Fibroblast of mammary gland (primary cell): ENCODE results near the gene ALG14.
"Not testable (repeated sequence)": the region's sequence is repeated elsewhere in the genome, so short reads cannot be mapped to it uniquely, and the experiment has no call there.

Experiments
- DNase-seq: peaks from one replicate; pipeline ENCODE4 v3.0.0-alpha.2; 2010; ENCODE audit warnings: low read depth
- H3K4me3 ChIP-seq: 2 replicates; pipeline ENCODE4 v1.5.1; 2011; ENCODE audit warnings: low read depth, mild to moderate bottlenecking, low read length, moderate library complexity; ENCODE audit not compliant: control insufficient read depth
- TF ChIP-seq, protein P1 (sequence below): conservative IDR thresholded peaks from 2 replicates; pipeline ENCODE4 v1.5.1; 2011; ENCODE audit warnings: low read depth, low read length, inconsistent platforms; ENCODE audit not compliant: control insufficient read depth, insufficient read depth

The ALG14 gene

DNA sequence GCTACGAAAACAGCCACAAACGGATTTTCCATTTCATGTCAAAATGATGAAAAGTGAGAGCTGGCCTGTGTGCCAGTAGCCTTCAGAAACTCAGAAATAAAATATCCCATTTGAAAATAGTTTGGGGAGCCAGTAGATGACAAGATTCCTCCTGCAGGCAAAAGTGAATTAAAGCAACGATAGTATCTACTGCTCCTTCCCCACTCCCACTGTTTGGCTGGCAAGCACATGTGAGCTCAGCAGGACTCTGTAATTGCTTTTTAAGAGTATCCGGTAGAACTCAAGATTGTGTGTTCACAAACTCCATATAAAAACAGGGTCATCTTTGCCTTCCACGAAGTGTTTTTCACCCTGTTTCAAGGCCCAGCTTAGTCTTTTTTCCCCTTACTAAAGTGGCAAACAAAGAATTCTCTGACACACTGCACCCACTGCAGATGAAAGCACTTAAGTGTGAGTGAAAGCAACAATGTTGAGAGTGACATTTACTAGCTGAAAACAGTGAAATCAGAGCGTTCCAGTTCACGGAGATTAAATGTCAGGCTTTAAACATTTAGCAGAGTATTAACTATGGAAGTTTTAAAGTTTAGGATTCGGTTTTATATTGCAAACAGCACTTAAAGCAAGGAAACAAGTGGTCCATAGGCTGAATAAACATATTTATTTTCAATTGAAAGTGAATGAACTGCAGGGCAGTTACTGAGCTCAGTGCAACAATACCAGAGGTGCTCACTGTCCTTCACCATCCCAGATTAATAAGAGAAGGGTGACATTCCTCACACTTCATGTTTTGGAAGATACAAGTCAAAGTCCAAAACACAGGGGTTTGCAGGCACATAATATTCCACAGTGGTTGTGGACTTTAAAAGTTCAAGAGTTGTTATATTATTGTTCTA, 70.0 kb downstream of the ALG14 start:
- TF ChIP-seq, protein P1, sequence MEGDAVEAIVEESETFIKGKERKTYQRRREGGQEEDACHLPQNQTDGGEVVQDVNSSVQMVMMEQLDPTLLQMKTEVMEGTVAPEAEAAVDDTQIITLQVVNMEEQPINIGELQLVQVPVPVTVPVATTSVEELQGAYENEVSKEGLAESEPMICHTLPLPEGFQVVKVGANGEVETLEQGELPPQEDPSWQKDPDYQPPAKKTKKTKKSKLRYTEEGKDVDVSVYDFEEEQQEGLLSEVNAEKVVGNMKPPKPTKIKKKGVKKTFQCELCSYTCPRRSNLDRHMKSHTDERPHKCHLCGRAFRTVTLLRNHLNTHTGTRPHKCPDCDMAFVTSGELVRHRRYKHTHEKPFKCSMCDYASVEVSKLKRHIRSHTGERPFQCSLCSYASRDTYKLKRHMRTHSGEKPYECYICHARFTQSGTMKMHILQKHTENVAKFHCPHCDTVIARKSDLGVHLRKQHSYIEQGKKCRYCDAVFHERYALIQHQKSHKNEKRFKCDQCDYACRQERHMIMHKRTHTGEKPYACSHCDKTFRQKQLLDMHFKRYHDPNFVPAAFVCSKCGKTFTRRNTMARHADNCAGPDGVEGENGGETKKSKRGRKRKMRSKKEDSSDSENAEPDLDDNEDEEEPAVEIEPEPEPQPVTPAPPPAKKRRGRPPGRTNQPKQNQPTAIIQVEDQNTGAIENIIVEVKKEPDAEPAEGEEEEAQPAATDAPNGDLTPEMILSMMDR = no peak
- DNase-seq = peak; percentile 46
- no peak overlapping the region for H3K4me3 ChIP-seq

DNA sequence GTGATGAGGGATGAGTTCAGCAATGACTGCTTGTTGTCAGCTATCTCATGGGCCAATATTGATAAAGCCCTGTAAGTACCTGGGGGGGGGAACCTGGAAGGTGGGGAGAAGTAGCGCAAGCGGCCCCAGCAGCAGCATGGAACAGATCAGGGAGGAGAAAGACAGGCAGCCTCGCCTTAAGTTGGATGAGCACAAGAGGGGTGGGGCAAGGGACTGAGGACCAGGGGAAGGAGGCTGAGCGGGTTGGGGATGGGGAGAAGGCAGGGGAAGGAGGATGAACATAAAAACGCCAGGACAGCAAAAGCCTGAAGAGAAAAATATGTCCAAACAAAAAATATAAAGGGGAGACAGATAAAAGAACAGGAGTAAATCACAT, 70.6 kb downstream of the ALG14 start:
- H3K4me3 ChIP-seq = no peak overlapping the region
- TF ChIP-seq, protein P1 = no peak
- DNase-seq = no peak

DNA sequence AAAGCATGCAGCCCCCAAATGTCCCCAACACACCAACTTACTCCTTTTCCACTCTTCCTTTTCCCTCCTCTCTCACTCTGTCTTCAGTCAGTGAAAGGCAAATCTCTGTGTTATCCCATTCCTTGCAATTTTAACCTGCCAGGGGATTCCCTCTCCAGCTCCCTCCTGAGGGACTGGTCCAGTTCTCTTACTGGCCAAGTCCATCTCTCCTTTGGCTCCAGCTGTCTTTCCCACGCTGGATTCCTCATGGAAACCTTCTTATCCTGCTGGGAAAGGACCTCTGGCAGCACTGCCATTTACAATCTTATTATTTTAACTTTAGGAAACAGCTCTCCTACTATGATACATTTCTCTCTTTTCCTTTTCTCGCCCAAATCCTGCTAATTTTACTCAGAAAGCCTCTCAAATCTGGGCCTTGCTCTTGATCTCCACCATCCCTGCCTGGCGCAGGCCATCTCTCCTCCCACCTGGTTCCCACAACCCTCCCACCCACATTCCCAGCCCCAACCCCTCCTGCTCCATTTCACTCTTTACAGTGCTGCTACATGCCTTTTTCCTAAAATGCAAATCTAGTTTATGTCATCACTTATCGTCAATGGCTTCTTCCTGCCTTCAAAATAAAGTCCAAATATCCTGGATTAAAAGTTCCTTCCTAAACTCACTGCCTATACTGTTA, 73.2 kb downstream of the ALG14 start:
- H3K4me3 ChIP-seq = no peak overlapping the region
- TF ChIP-seq, protein P1 = no peak
- no peak for DNase-seq

DNA sequence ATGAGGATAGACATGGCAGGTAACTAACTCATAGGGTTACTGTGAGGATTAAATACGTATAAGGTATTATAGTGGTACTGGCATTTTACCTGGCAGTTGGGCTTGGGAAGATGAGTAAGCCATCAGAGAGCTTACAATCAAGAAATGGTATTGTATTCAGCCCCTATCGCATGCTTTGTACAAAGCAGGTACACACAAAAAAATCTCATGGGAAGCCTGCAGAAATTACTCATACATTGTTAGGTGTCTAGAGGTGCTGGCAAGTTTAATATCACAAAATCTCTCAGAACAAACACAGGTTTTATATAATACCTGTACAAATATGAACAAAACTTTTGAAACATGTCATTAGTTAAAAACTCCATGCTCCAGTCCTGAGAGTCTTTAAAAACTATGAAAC, 74.0 kb downstream of the ALG14 start:
- TF ChIP-seq, protein P1 = no peak

DNA sequence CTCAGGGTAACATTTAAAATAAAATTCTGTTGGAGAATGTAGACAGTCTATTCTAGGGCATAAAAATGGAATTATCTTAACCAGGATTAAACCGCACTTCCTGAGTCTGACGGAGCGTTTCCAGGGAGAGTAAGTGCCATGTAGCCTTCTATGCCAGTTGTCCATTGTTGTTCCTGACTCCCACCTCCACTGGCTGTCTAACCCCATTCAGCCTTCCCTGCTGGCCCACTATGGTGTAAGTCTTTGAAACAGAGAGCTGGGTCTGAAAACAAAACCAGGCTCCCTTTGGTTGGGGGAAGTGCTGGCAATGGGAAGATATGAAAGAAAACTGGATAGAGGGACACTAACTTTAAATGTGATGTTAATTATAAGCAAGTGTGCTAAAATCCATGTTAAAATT, 74.6 kb downstream of the ALG14 start:
- TF ChIP-seq, protein P1 = no peak
- H3K4me3 ChIP-seq = no peak overlapping the region
- DNase-seq = no peak

More for the DNA sequence above, 74.0 kb downstream of the ALG14 start:
- no peak for DNase-seq
- no peak overlapping the region for H3K4me3 ChIP-seq

DNA sequence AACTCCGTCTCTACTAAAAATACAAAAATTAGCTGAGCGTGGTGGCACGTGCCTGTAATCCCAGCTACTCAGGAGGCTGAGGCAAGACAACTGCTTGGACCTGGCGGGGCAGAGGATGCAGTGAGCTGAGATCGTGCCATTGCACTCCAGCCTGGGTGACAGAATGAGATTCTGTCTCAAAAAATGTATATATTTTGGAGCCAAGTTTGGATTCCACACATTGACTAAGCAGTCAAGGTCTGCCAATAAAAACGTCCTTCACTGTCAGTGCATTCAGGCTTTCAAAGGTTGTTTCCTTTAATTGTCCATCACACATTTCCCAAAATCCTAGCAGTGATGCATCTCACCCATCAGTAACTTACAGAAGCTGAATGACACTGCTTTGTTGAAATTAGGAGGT, 77.2 kb downstream of the ALG14 start:
- H3K4me3 ChIP-seq, DNase-seq: not testable (repeated sequence)

DNA sequence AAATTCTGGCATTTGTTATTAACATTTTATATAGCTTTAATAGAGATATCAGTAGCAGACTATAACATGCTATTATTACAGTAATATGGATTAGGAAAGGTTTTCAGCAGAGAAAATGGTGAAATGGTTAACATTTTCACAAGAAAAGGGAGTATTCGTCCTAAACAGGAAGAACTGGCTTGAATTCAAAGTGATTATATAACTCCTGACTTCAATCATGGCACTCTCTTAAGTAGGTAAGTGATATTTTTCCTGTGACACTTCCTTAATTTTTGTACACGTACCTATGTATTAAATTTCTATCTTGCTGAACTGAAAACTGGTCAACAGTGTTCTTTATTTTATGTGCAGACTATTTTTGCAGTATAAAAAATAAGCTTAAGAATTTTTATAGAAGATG, 77.9 kb downstream of the ALG14 start:
- TF ChIP-seq, protein P1 = no peak
- no peak overlapping the region for H3K4me3 ChIP-seq
- no peak for DNase-seq
